GM12875 (cell line): ENCODE measurements around the gene CR1L.
"Not testable (repeated sequence)": the region's sequence is repeated elsewhere in the genome, so short reads cannot be mapped to it uniquely, and the experiment has no call there.

ENCODE experiments used
- H3K4me3 ChIP-seq: one replicate; pipeline ENCODE4 v1.5.1; 2011; ENCODE audit warnings: low read depth, low read length, control low read depth
- TF ChIP-seq, protein P1 (sequence below): IDR thresholded peaks from 2 replicates; pipeline ENCODE4 v1.5.1; 2011; ENCODE audit warnings: low read depth, mild to moderate bottlenecking, control low read depth, inconsistent platforms, low read length, moderate library complexity, borderline replicate concordance; ENCODE audit not compliant: insufficient read depth

CR1L gene

DNA sequence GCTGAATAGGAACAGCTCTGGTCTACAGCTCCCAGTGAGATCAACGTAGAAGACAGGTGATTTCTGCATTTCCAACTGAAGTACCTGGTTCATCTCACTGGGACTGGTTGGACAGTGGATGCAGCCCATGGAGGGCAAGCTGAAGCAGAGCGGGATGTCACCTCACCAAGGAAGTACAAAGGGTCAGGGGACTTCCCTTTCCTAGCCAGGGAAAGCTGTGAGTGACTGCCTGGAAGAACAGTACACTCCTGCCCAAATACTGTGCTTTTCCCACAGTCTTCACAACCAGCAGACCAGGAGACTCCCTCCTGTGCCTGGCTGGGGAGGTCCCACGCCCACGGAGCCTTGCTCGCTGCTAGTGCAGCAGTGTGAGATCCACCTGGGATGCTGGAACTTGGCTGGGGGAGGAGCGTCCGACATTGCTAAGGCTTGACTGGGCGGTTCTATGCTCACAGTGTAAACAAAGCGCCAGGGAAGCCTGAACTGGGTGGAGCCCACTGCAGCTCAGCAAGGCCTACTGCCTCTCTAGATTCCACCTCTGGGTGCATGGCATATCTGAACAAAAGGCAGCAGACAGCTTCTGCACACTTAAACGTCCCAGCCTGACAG lies 14.7 kb downstream of the CR1L start:
- H3K4me3 ChIP-seq = no peak overlapping the region
- TF ChIP-seq, protein P1, sequence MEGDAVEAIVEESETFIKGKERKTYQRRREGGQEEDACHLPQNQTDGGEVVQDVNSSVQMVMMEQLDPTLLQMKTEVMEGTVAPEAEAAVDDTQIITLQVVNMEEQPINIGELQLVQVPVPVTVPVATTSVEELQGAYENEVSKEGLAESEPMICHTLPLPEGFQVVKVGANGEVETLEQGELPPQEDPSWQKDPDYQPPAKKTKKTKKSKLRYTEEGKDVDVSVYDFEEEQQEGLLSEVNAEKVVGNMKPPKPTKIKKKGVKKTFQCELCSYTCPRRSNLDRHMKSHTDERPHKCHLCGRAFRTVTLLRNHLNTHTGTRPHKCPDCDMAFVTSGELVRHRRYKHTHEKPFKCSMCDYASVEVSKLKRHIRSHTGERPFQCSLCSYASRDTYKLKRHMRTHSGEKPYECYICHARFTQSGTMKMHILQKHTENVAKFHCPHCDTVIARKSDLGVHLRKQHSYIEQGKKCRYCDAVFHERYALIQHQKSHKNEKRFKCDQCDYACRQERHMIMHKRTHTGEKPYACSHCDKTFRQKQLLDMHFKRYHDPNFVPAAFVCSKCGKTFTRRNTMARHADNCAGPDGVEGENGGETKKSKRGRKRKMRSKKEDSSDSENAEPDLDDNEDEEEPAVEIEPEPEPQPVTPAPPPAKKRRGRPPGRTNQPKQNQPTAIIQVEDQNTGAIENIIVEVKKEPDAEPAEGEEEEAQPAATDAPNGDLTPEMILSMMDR = no peak

DNA sequence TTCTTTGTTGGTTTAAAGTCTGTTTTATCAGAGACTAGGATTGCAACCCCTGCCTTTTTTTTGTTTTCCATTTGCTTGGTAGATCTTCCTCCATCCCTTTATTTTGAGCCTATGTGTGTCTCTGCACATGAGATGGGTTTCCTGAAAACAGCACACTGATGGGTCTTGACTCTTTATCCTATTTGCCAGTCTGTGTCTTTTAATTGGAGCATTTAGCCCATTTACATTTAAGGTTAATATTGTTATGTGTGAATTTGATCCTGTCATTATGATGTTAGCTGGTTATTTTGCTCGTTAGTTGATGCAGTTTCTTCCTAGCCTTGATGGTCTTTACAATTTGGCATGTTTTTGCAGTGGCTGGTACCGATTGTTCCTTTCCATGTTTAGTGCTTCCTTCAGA lies 16.5 kb downstream of the CR1L start:
- not testable (repeated sequence) for H3K4me3 ChIP-seq

DNA sequence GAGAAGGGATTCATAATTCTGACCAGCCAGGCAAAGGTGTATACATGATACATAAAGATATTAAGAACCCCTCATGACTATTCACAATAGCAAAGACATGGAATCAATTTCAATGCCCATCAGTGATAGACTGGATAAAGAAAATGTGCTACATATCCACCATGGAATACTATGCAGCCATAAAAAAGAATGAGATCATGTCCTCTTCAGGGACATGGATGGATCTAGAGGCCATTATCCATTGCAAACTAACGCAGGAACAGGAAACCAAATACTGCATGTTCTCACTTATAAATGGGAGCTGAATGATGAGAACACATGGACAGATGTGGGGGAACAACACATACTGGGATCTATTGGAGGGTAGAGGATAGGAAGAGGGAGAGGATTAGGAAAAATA lies 21.4 kb downstream of the CR1L start:
- TF ChIP-seq, protein P1 = no peak
- no peak overlapping the region for H3K4me3 ChIP-seq

DNA sequence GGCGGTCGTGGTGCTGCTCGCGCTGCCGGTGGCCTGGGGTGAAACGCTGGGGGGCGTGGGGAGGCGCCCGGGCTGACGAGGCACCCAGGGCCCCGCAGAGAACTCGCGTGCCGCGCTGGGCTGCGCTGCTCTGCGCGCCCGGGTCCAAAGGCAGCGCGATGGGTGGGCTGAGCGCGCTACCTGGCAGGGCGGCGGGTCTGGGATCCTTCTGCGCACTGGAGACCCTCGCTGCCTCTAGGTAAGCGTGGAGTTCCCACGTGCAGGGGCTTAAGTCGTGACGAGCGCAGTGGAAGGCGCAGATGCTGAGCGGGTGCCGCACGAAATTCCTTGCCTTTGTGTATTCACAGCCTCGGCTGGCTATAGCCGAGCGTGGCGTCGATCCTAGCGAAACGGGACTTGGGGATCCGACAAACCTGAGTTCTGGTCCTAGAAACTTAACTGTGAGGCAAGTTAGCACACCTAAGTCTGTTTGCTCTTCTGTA lies 24.6 kb downstream of the CR1L start:
- H3K4me3 ChIP-seq = no peak overlapping the region
- TF ChIP-seq, protein P1 = no peak

DNA sequence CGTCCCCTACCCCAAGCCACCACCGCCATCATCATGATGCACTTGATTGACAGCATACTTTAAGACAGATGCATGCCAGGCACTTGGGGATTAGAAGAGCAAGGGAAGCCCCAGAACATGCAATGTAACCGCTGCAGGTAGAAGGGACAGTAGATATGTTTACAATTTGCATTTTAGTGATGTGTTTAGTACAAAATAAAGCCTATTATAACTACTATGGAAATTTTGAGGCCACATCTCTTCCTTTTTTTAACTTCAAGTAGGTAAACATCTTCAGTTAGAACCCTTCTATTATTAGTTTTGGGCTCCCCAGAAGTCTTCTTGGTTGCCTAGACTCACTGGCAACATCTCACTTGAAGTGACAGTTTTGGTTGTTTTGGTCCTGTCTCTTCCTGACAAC lies 25.3 kb downstream of the CR1L start:
- TF ChIP-seq, protein P1 = no peak
- H3K4me3 ChIP-seq = no peak overlapping the region

DNA sequence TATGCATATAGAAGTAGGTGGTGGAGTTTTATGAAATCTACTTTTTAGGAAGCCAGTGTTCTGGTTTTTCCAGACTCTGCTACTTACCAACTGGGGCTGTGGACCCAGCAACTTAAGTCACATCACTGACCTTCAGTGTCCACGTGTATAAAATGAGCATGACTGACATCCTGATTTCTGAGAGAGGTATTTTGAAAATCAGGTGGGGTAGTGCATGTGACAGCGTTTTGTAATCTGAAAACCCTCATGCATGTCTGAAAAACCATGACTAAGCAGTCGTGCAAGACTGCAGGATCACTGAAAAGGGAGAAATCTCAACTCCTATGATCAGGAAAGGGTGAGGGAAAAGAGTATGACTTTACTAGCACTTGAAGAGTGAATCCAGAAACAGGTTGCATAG lies 26.1 kb downstream of the CR1L start:
- TF ChIP-seq, protein P1 = no peak
- no peak overlapping the region for H3K4me3 ChIP-seq

DNA sequence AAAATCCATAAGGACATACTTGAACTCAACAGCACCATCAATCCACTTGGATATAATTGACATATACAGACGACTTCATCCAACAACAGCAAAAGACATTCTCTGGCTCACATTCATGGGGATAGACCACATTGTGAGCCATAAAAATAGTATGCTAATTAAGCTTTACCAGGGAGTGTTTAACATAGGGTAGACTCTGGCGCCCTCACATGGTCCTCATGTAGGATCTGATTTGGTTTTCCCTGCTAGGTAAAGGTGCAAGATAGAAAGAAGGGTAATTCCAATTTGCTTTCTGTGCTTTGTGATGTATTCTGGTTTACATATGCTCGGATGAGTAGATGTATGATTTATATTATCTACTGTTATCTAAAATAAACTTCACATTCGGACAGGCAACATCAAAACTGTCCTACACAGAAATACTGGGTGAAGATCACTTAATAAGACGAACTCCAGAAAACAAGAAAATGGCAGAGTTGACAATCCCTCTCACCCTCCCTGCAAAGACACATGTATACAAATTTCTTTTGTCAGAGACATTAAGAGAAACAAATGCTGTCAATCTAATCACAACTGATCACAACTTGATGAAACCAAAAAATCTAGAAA lies 27.7 kb downstream of the CR1L start:
- no peak overlapping the region for H3K4me3 ChIP-seq
- TF ChIP-seq, protein P1 = peak; percentile 32; the same call in 1 of the 2 replicates

DNA sequence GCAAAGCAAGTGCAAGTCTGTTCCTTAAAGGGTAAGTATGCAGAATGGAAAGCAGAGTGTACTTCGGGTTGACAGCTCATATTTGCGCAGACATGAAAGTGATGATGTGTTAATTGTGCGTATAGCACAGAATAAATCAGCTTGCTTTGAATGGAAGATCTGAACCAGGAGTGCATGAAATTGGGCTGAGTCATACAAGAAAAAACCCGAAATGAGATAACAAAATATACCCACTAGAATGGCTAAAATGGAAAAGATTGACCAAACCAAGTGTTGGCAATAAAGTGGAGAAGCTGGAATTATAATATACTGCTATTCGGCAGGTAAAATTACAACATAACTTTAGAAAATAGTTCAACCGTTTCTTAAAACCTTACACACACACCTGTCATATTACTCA lies 28.5 kb downstream of the CR1L start:
- TF ChIP-seq, protein P1 = no peak
- H3K4me3 ChIP-seq = no peak overlapping the region
